ENCODE data around the gene SRGN.

Gene SRGN

GRCh38 chr10:69064762-69065328, 23.1 kb upstream of the SRGN start:
- no peak for TF ChIP-seq CTCF (IDR thresholded peaks at IDR 0.05; ENCODE audit: low read depth, low read length, missing control alignments)
- Histone ChIP-seq H3K27me3 (replicated peaks) (no peaks in the 10 kb centered on the region), H3K36me3 (replicated peaks) (no peaks in the 10 kb centered on the region), H3K4me3 (ENCODE audit: low read depth, low read length) (no peak overlapping the region), H3K27ac (peak overlapping the region; percentile 89)
- no peak for DNase-seq
- in situ Hi-C loops (cut with HindIII; ENCODE audit: low pct_ligation_motif_present, low sequenced_read_pairs) = no loop called here

- peak; percentile 86 for DNase-seq
- Histone ChIP-seq H3K4me3 (ENCODE audit: low read depth, low read length) (no peak overlapping the region), H3K27me3 (replicated peaks) (no peaks in the 10 kb centered on the region), H3K36me3 (replicated peaks) (no peaks in the 10 kb centered on the region), H3K27ac (peak overlapping the region; percentile 89)
- no peak for TF ChIP-seq CTCF (IDR thresholded peaks at IDR 0.05; ENCODE audit: low read depth, low read length, missing control alignments)
- in situ Hi-C loops (cut with HindIII; ENCODE audit: low pct_ligation_motif_present, low sequenced_read_pairs) = no loop called here
Observed at GRCh38 chr10:69065406-69066361, 22.2 kb upstream of the SRGN start.

GRCh38 chr10:69067189-69067588, 20.7 kb upstream of the SRGN start:
- TF ChIP-seq CTCF (IDR thresholded peaks at IDR 0.05; ENCODE audit: low read depth, low read length, missing control alignments) = no peak
- no peak overlapping the region for H3K4me3 ChIP-seq (ENCODE audit: low read depth, low read length)
- in situ Hi-C loops (cut with HindIII; ENCODE audit: low pct_ligation_motif_present, low sequenced_read_pairs) = no loop called here

GRCh38 chr10:69068549-69068948, 19.4 kb upstream of the SRGN start:
- in situ Hi-C loops (cut with HindIII; ENCODE audit: low pct_ligation_motif_present, low sequenced_read_pairs) = no loop called here
- no peaks in the 10 kb centered on the region for H3K27me3 ChIP-seq (replicated peaks)
- H3K36me3 ChIP-seq (replicated peaks) = no peaks in the 10 kb centered on the region
- no peak overlapping the region for H3K27ac ChIP-seq
- DNase-seq = no peak
- no peak for TF ChIP-seq CTCF (IDR thresholded peaks at IDR 0.05; ENCODE audit: low read depth, low read length, missing control alignments)
- no peak overlapping the region for H3K4me3 ChIP-seq (ENCODE audit: low read depth, low read length)

More at GRCh38 chr10:69067189-69067588, 20.7 kb upstream of the SRGN start:
- H3K27me3 ChIP-seq (replicated peaks) = no peaks in the 10 kb centered on the region
- H3K27ac ChIP-seq = no peak overlapping the region
- no peaks in the 10 kb centered on the region for H3K36me3 ChIP-seq (replicated peaks)
- no peak for DNase-seq

GRCh38 chr10:69069090-69070042, 18.5 kb upstream of the SRGN start:
- Histone ChIP-seq H3K27ac (no peak overlapping the region), H3K4me3 (ENCODE audit: low read depth, low read length) (no peak overlapping the region), H3K36me3 (replicated peaks) (no peaks in the 10 kb centered on the region), H3K27me3 (replicated peaks) (no peaks in the 10 kb centered on the region)
- in situ Hi-C loops (cut with HindIII; ENCODE audit: low pct_ligation_motif_present, low sequenced_read_pairs) = no loop called here
- TF ChIP-seq CTCF (IDR thresholded peaks at IDR 0.05; ENCODE audit: low read depth, low read length, missing control alignments) = no peak
- DNase-seq = no peak

All from brain microvascular endothelial cell (primary cell).